HEK293 (cell line): ENCODE data around the gene PDAP1.

Experiments used
- CTCF ChIP-seq: fragments of 450-650 bp; formaldehyde crosslinking; IDR thresholded peaks from 2 replicates; pipeline ENCODE4 v1.5.1; 2016; ENCODE audit warnings: missing biosample characterization, missing genetic modification characterization
- MYNN ChIP-seq: fragments of 450-650 bp; formaldehyde crosslinking; IDR thresholded peaks from 2 replicates; pipeline ENCODE4 v1.5.1; 2016; ENCODE audit warnings: missing biosample characterization, missing genetic modification characterization, borderline replicate concordance
- PATZ1 ChIP-seq: fragments of 450-650 bp; formaldehyde crosslinking; IDR thresholded peaks from 2 replicates; pipeline ENCODE4 v1.5.1; 2016; ENCODE audit warnings: missing biosample characterization, missing genetic modification characterization
- REST ChIP-seq: fragments of 450-650 bp; formaldehyde crosslinking; IDR thresholded peaks from 2 replicates; pipeline ENCODE4 v1.5.1; 2016; ENCODE audit warnings: missing biosample characterization, missing genetic modification characterization
- ZBTB1 ChIP-seq: fragments of 450-650 bp; formaldehyde crosslinking; IDR thresholded peaks from 2 replicates; pipeline ENCODE4 v1.5.1; 2016; ENCODE audit warnings: missing biosample characterization, missing genetic modification characterization
- ZNF2 ChIP-seq: fragments of 450-650 bp; formaldehyde crosslinking; IDR thresholded peaks from 2 replicates; pipeline ENCODE4 v1.5.1; 2016; ENCODE audit warnings: missing biosample characterization, missing genetic modification characterization
- ZNF202 ChIP-seq: fragments of 450-650 bp; formaldehyde crosslinking; IDR thresholded peaks from 2 replicates; pipeline ENCODE4 v1.5.1; 2016; ENCODE audit warnings: missing biosample characterization, missing genetic modification characterization, borderline replicate concordance
- ZNF26 ChIP-seq: fragments of 450-650 bp; formaldehyde crosslinking; IDR thresholded peaks from 2 replicates; pipeline ENCODE4 v1.5.1; 2016; ENCODE audit warnings: missing biosample characterization, missing genetic modification characterization
- ZNF335 ChIP-seq: fragments of 450-650 bp; formaldehyde crosslinking; conservative IDR thresholded peaks from 2 replicates; pipeline ENCODE4 v1.5.1; 2016; ENCODE audit warnings: missing biosample characterization, missing genetic modification characterization
- ZNF416 ChIP-seq: fragments of 450-650 bp; formaldehyde crosslinking; IDR thresholded peaks from 2 replicates; pipeline ENCODE4 v1.5.1; 2016; ENCODE audit warnings: missing biosample characterization, missing genetic modification characterization

- no peak for TF ChIP-seq REST (tag by site-specific recombination)
- TF ChIP-seq ZNF416: no peak
- TF ChIP-seq ZNF335 (tag by site-specific recombination): no peak
- no peak for TF ChIP-seq CTCF (tag by site-specific recombination)
- TF ChIP-seq ZNF202 (tag by site-specific recombination): no peak
- no peak for TF ChIP-seq ZNF2
- TF ChIP-seq PATZ1 (tag by site-specific recombination): no peak
- no peak for TF ChIP-seq ZNF26 (tag by site-specific recombination)
- no peak for TF ChIP-seq ZBTB1 (tag by site-specific recombination)
- no peak for TF ChIP-seq MYNN (tag by site-specific recombination)
Measured at GRCh38 chr7:99383203-99383602, 25.2 kb downstream of the PDAP1 start.
